ENCODE results near the gene RIMKLB.
"Not testable (repeated sequence)": the region's sequence is repeated elsewhere in the genome, so short reads cannot be mapped to it uniquely, and the experiment has no call there.

DNA sequence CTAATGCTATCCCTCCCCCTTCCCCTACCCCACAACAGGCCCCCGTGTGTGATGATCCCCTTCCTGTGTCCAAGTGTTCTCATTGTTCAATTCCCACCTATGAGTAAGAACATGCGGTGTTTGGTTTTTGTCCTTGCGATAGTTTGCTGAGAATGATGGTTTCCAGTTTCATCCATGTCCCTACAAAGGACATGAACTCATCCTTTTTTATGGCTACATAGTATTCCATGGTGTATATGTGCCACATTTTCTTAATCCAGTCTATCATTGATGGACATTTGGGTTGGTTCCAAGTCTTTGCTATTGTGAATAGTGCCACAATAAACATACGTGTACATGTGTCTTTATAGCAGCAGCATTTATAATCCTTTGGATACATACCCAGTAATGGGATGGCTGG is 62.3 kb downstream of the RIMKLB start:
- not testable (repeated sequence) for TF ChIP-seq PPARA (CRISPR knock-in tag; IDR thresholded peaks at IDR 0.05; ENCODE audit: borderline replicate concordance); PATZ1 (CRISPR knock-in tag; IDR thresholded peaks at IDR 0.05; ENCODE audit: borderline replicate concordance); CSDC2 (CRISPR knock-in tag; IDR thresholded peaks at IDR 0.05)
